IMR-90 (cell line): ENCODE data around the gene GRID1. TPM values are rescaled to one million over a fixed set of nuclear protein-coding genes. Genes with fewer than 3 reads are reported as not detected.

Experiments
- ATAC-seq: fragments of 200-7000 bp; cut with Tn5 transposase; 2 replicates; pipeline ENCODE4 v1.9.1; 2020; ENCODE audit warnings: low read depth, mild to moderate bottlenecking, moderate library complexity
- BruUV-seq: library from RNA; stranded (reverse); fragments of 400-500 nt; replicated peaks from 2 replicates; lab custom pipeline; 2021; lab: Mats Ljungman, UMichigan
- CTCF ChIA-PET: fragments of 300-600 bp; formaldehyde crosslinking; extraction: SDS; loops from one replicate; lab custom pipeline; 2021; ENCODE audit warnings: antibody characterized with exemption; lab: Yijun Ruan, JAX
- POLR2A ChIA-PET: fragments of 300-600 bp; sonication (Branson Sonifier 250); formaldehyde crosslinking; loops from one replicate; lab custom pipeline; 2022; ENCODE audit warnings: antibody characterized with exemption; ENCODE audit not compliant: unreplicated experiment; lab: Charles Lee
- DNase-seq: peaks from one replicate; pipeline ENCODE4 v3.0.0; 2013
- H2AFZ ChIP-seq: replicated peaks from 2 replicates; pipeline ENCODE3; 2013; ENCODE audit warnings: low read length, mild to moderate bottlenecking; ENCODE audit not compliant: poor library complexity
- H2AK5ac ChIP-seq: 2 replicates; pipeline ENCODE4 v1.6.1; 2013; ENCODE audit warnings: low read depth, low read length, inconsistent platforms
- H2AK9ac ChIP-seq: replicated peaks from 2 replicates; pipeline ENCODE3; 2013; ENCODE audit warnings: mild to moderate bottlenecking, low read depth, low read length, moderate library complexity; ENCODE audit not compliant: poor library complexity
- H2BK120ac ChIP-seq: 2 replicates; pipeline ENCODE4 v1.6.1; 2013; ENCODE audit warnings: low read depth, low read length, inconsistent platforms
- H2BK15ac ChIP-seq: 3 replicates; pipeline ENCODE4 v1.6.1; 2013; ENCODE audit warnings: low read depth, low read length, inconsistent platforms
- H2BK20ac ChIP-seq: 2 replicates; pipeline ENCODE4 v1.6.1; 2013; ENCODE audit warnings: low read depth, mild to moderate bottlenecking, inconsistent platforms, low read length, moderate library complexity
- H2BK5ac ChIP-seq: 2 replicates; pipeline ENCODE4 v1.6.1; 2013; ENCODE audit warnings: mild to moderate bottlenecking, low read depth, low read length, inconsistent platforms; ENCODE audit not compliant: poor library complexity, severe bottlenecking
- H3K14ac ChIP-seq: replicated peaks from 2 replicates; pipeline ENCODE4 v1.6.1; 2013; ENCODE audit warnings: low read depth, low read length, inconsistent platforms
- H3K18ac ChIP-seq: 2 replicates; pipeline ENCODE4 v1.6.1; 2013; ENCODE audit warnings: low read depth, low read length, control low read depth
- H3K23ac ChIP-seq: 2 replicates; pipeline ENCODE4 v1.6.1; 2013; ENCODE audit warnings: low read depth, low read length, inconsistent platforms
- H3K27ac ChIP-seq: 2 replicates; pipeline ENCODE4 v1.5.1; 2013; ENCODE audit warnings: mild to moderate bottlenecking, control low read depth, low read length; ENCODE audit not compliant: insufficient read depth
- H3K27me3 ChIP-seq: 2 replicates; pipeline ENCODE4 v1.6.1; 2013; ENCODE audit warnings: low read length; ENCODE audit not compliant: control insufficient read depth, insufficient read depth
- H3K36me3 ChIP-seq: 2 replicates; pipeline ENCODE4 v1.6.1; 2013; ENCODE audit warnings: low read length, mixed read lengths; ENCODE audit not compliant: control insufficient read depth, insufficient read depth
- H3K4ac ChIP-seq: 2 replicates; pipeline ENCODE4 v1.6.1; 2013; ENCODE audit warnings: low read depth, low read length, inconsistent platforms
- H3K4me1 ChIP-seq: 2 replicates; pipeline ENCODE4 v1.6.1; 2013; ENCODE audit warnings: low read length, mixed read lengths; ENCODE audit not compliant: control insufficient read depth, insufficient read depth
- H3K4me2 ChIP-seq: 2 replicates; pipeline ENCODE4 v1.6.1; 2013; ENCODE audit warnings: low read depth, mild to moderate bottlenecking, control low read depth, low read length, moderate library complexity
- H3K4me3 ChIP-seq: 2 replicates; pipeline ENCODE4 v1.5.1; 2013; ENCODE audit warnings: low read depth, mild to moderate bottlenecking, control low read depth, low read length, moderate library complexity; ENCODE audit not compliant: insufficient read depth
- H3K56ac ChIP-seq: 2 replicates; pipeline ENCODE4 v1.6.1; 2013; ENCODE audit warnings: low read length, inconsistent platforms; ENCODE audit not compliant: insufficient read depth; ENCODE audit errors: extremely low read depth
- H3K79me1 ChIP-seq, 2 experiments: 2 replicates each; pipeline ENCODE4 v1.6.1; 2013; ENCODE audit warnings: low read length in 2 of 2, inconsistent platforms in 1 of 2, low read depth in 1 of 2
- H3K9ac ChIP-seq: 2 replicates; pipeline ENCODE4 v1.6.1; 2013; ENCODE audit warnings: low read depth, low read length, control low read depth
- H3K9me1 ChIP-seq: 2 replicates; pipeline ENCODE4 v1.6.1; 2013; ENCODE audit warnings: low read length, inconsistent platforms; ENCODE audit not compliant: insufficient read depth
- H3K9me3 ChIP-seq: 2 replicates; pipeline ENCODE4 v1.6.1; 2013; ENCODE audit warnings: low read length; ENCODE audit not compliant: control insufficient read depth, insufficient read depth
- H4K20me1 ChIP-seq: 2 replicates; pipeline ENCODE4 v1.6.1; 2013; ENCODE audit warnings: low read length, inconsistent platforms; ENCODE audit not compliant: insufficient read depth
- H4K5ac ChIP-seq: 2 replicates; pipeline ENCODE4 v1.6.1; 2013; ENCODE audit warnings: mild to moderate bottlenecking, low read depth, low read length, control low read depth
- H4K8ac ChIP-seq, 2 experiments: 2 replicates each; pipeline ENCODE4 v1.6.1; 2013; ENCODE audit warnings: low read depth in 2 of 2, low read length in 2 of 2, control low read depth in 1 of 2, inconsistent platforms in 1 of 2
- H4K91ac ChIP-seq: 2 replicates; pipeline ENCODE4 v1.6.1; 2013; ENCODE audit warnings: low read depth, low read length, inconsistent platforms; ENCODE audit not compliant: insufficient read depth
- FOS ChIP-seq: fragments of 150-350 bp; IDR thresholded peaks from 2 replicates; pipeline ENCODE4 v1.6.1; 2016; ENCODE audit warnings: low read depth, low read length
- MXI1 ChIP-seq: IDR thresholded peaks from 2 replicates; pipeline ENCODE4 v1.6.1; 2012; ENCODE audit warnings: low read depth, mild to moderate bottlenecking, low read length, moderate library complexity, borderline replicate concordance
- NFE2L2 ChIP-seq: fragments of 150-350 bp; IDR thresholded peaks from 2 replicates; pipeline ENCODE4 v1.6.1; 2016; ENCODE audit warnings: low read depth, mild to moderate bottlenecking, low read length
- SMC3 ChIP-seq: fragments of 150-350 bp; IDR thresholded peaks from 2 replicates; pipeline ENCODE4 v1.6.1; 2016; ENCODE audit warnings: low read depth, mild to moderate bottlenecking, antibody characterized with exemption, low read length, moderate library complexity
- WGBS, 2 experiments: methylation state at CpG; one replicate each; pipeline versions ENCODE4 v1.1.5 to v1.1.7; 2013; ENCODE audit warnings: missing lambda C conversion rate in 2 of 2; ENCODE audit not compliant: insufficient read length in 1 of 2; ENCODE audit errors: extremely low coverage in 2 of 2; 5-methylcytosine and 5-hydroxymethylcytosine counted together
- dilution Hi-C: fragments of 300-500 bp; cut with HindIII; formaldehyde crosslinking; loops from one replicate; pipeline ENCODE4 v1.14.3; 2018; ENCODE audit warnings: low sequenced_read_pairs; ENCODE audit not compliant: unreplicated experiment
- in situ Hi-C: fragments of 300-500 bp; cut with MboI; formaldehyde crosslinking; loops from 3 replicates; pipeline ENCODE4 v1.14.3; 2019; ENCODE audit warnings: low sequenced_read_pairs, inconsistent platforms, mixed read lengths
- intact Hi-C: fragments of 100-400 bp; cut with micrococcal nuclease; formaldehyde crosslinking; loops from 2 replicates; pipeline ENCODE4 v1.10.0; 2022
- polyA plus RNA-seq, 3 experiments: library from polyadenylated mRNA; depleted of rRNA; stranded (reverse); fragments of >200 nt; gene quantifications; 2 replicates each; pipeline ENCODE4 v1.2.3, GENCODE V29; 2012; ENCODE audit warnings: low replicate concordance in 1 of 3
- total RNA-seq: library from RNA; depleted of rRNA; stranded (reverse); fragments of >200 nt; gene quantifications from 2 replicates; pipeline ENCODE4 v1.2.3, GENCODE V29; 2012
- TF ChIP-seq, protein P1 (sequence below): fragments of 150-350 bp; IDR thresholded peaks from 2 replicates; pipeline ENCODE4 v1.6.1; 2017; ENCODE audit warnings: mild to moderate bottlenecking, antibody characterized with exemption, low read length, low read depth

The GRID1 gene
- total and polyA plus RNA-seq, 2 of the 4 experiments (the other 2 are of a cell fraction): not detected

DNA sequence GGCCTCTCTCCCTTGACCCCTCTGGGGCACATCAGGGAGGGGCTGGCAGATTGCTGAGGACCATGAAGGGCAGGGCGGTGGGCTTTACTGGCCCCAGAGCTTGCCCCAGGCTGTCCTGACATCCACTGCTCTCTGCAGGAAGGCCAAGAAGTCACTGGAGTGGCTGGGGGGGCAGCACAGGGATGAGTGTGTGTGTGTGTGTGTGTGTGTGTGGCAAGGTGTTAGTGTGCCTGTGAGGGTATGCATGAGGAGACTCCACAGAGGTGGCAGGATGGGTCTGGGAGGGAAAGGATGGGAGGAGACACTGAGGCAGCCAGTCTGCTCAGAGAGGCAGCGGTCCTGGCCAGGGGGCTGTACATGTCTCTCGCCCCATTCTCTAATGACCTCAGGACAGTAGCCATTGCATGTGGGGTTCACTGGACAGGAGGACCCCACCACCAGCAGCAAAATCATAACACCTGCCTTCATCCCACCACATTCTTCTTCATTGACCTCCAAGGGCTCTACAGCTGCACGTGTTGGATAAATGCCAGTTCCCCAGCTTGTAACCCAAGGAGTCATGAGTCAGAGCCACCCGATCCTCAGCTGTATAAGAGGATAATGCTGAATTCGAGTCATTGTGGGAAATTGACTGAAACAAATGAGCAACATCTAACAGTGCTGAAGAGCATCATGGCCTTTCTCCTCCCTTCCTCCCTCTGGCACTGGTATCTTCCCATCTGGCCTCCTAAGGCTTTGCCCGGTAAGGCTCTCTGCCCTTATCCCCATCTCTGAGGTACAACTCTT, 720.5 kb downstream of the GRID1 start:
- Histone ChIP-seq H4K20me1 (no peaks in the 10 kb centered on the region), H2BK120ac (no peak overlapping the region), H2AK9ac (no peak overlapping the region), H4K5ac (no peak overlapping the region), H3K27ac (no peak overlapping the region), H2BK5ac (no peak overlapping the region), H3K9me3 (peaks cover 22% of the 10 kb centered on the region), H3K27me3 (no peaks in the 10 kb centered on the region), H3K9me1 (no peaks in the 10 kb centered on the region), H3K36me3 (no peaks in the 10 kb centered on the region), H3K9ac (no peak overlapping the region), H2AK5ac (no peak overlapping the region), H3K4me3 (no peak overlapping the region), H3K56ac (no peak overlapping the region), H4K91ac (no peak overlapping the region), H3K4me2 (no peak overlapping the region), H3K4me1 (no peaks in the 10 kb centered on the region), H3K4ac (no peak overlapping the region), H3K14ac (no peak overlapping the region), H2AFZ (no peak overlapping the region), H3K79me1 (no peaks in the 10 kb centered on the region), H3K18ac (no peak overlapping the region), H4K8ac (no peak overlapping the region), H3K23ac (no peak overlapping the region), H2BK20ac (no peak overlapping the region), H2BK15ac (no peak overlapping the region)
- DNase-seq (no peak), ATAC-seq (no peak)
- no TSS peak for BruUV-seq
- CTCF ChIA-PET: no interaction called here
- TF ChIP-seq NFE2L2: no peak
- TF ChIP-seq SMC3: no peak
- TF ChIP-seq, protein P1, sequence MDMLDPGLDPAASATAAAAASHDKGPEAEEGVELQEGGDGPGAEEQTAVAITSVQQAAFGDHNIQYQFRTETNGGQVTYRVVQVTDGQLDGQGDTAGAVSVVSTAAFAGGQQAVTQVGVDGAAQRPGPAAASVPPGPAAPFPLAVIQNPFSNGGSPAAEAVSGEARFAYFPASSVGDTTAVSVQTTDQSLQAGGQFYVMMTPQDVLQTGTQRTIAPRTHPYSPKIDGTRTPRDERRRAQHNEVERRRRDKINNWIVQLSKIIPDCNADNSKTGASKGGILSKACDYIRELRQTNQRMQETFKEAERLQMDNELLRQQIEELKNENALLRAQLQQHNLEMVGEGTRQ: no peak
- no peak for TF ChIP-seq MXI1
- TF ChIP-seq FOS: no peak
- intact Hi-C loops (no loop called here), dilution Hi-C loops (no loop called here), in situ Hi-C loops (no loop called here)
- 63% methylated on average over 1 of the region's 7 CpGs; no CpG with 5 or more reads in 1 of the 2 experiments for WGBS, 2 experiments
- POLR2A ChIA-PET: no interaction called here
